Mucosa of descending colon (tissue), 3 donors: ENCODE results near the gene CLDN7. TPM values are rescaled to one million over a fixed set of nuclear protein-coding genes. Genes with fewer than 3 reads are reported as not detected.

ENCODE experiments used
- ATAC-seq: fragments of 200-7000 bp; cut with Tn5 transposase; one replicate; pipeline ENCODE4 v1.9.1; 2020; ENCODE audit warnings: mild to moderate bottlenecking, moderate library complexity
- DNase-seq, 3 donors: peaks; one replicate each; pipeline ENCODE4 v3.0.0-alpha.2; 2020
- H3K36me3 ChIP-seq: fragments of 200-600 bp; one replicate; pipeline ENCODE4 v1.8.0; 2021; ENCODE audit warnings: low read depth, mild to moderate bottlenecking
- H3K4me1 ChIP-seq: fragments of 200-600 bp; one replicate; pipeline ENCODE4 v1.8.0; 2021; ENCODE audit warnings: low read depth, mild to moderate bottlenecking
- H3K4me3 ChIP-seq: fragments of 200-600 bp; one replicate; pipeline ENCODE4 v1.8.0; 2021; ENCODE audit warnings: mild to moderate bottlenecking
- H3K9me3 ChIP-seq: fragments of 200-600 bp; one replicate; pipeline ENCODE4 v1.8.0; 2021; ENCODE audit warnings: mild to moderate bottlenecking
- CTCF ChIP-seq: fragments of 200-600 bp; IDR thresholded peaks from one replicate; pipeline ENCODE4 v1.8.0; 2022; ENCODE audit warnings: antibody characterized with exemption, mild to moderate bottlenecking
- intact Hi-C, 2 donors: fragments of 100-400 bp; cut with DNase I in 1 of 2; cut with micrococcal nuclease in 1 of 2; formaldehyde crosslinking; loops; one replicate each; pipeline versions ENCODE4 v1.11.0 to v1.11.1; 2022; cut with DNase I, micrococcal nuclease
- total RNA-seq, 3 donors: library from RNA; stranded (reverse); fragmentation: NEBNext Ultra II Directional in 2 of 3; extraction: Animal tissue kit (Norgen Biotek cat#: 25700) in 2 of 3; gene quantifications; one replicate each; pipeline versions ENCODE4 v1.2.1 to v1.2.4, GENCODE V29; 2021 to 2023
- donor health status: DM: no; HTN: no; CAD: no; lungs with moderate emphysema.
- donor health status: DM: no; HTN: no; CAD: no.
- donor health status: DM: no; HTN: yes; CAD: no.

CLDN7 gene
- total RNA-seq, 3 donors from 2014 or later: 586 to 1,244 (median 934) TPM

- no peaks in the 10 kb centered on the region for H3K9me3 ChIP-seq
- H3K4me3 ChIP-seq: no peak overlapping the region
- H3K4me1 ChIP-seq: peaks cover 49% of the 10 kb centered on the region
- no peaks in the 10 kb centered on the region for H3K36me3 ChIP-seq
- intact Hi-C loops: no loop called here
- ATAC-seq (no peak), DNase-seq (peak in 1 of 3 donors; percentile 35)
- no peak for TF ChIP-seq CTCF
Observed at GRCh38 chr17:7216242-7217112, 45.8 kb downstream of the CLDN7 start.

- Histone ChIP-seq H3K4me1 (peaks cover 42% of the 10 kb centered on the region), H3K9me3 (no peaks in the 10 kb centered on the region), H3K36me3 (no peaks in the 10 kb centered on the region), H3K4me3 (no peak overlapping the region)
- DNase-seq (peak in 1 of 3 donors; percentile 37), ATAC-seq (no peak)
- no peak for TF ChIP-seq CTCF
- intact Hi-C loops: no loop called here
Observed at GRCh38 chr17:7215652-7216180, 46.6 kb downstream of the CLDN7 start.

GRCh38 chr17:7215136-7215638 is 47.1 kb downstream of the CLDN7 start:
- intact Hi-C loops: no loop called here
- ATAC-seq: no peak
- H3K36me3 ChIP-seq: no peaks in the 10 kb centered on the region
- peaks cover 36% of the 10 kb centered on the region for H3K4me1 ChIP-seq
- no peak for DNase-seq
- no peaks in the 10 kb centered on the region for H3K9me3 ChIP-seq
- TF ChIP-seq CTCF: no peak
- no peak overlapping the region for H3K4me3 ChIP-seq

GRCh38 chr17:7214300-7215135 is 47.8 kb downstream of the CLDN7 start:
- TF ChIP-seq CTCF: peak; percentile 31
- DNase-seq (peak; percentile 99), ATAC-seq (peak; percentile 93)
- peaks cover 35% of the 10 kb centered on the region for H3K4me1 ChIP-seq
- peak overlapping the region; percentile 6 for H3K4me3 ChIP-seq
- H3K36me3 ChIP-seq: no peaks in the 10 kb centered on the region
- no peaks in the 10 kb centered on the region for H3K9me3 ChIP-seq
- intact Hi-C loops: no loop called here

- peak; percentile 11 for TF ChIP-seq CTCF
- intact Hi-C loops: no loop called here
- peak; percentile 24 for ATAC-seq
- Histone ChIP-seq H3K36me3 (no peaks in the 10 kb centered on the region), H3K9me3 (no peaks in the 10 kb centered on the region), H3K4me3 (no peak overlapping the region), H3K4me1 (peaks cover 29% of the 10 kb centered on the region)
- peak in 2 of 3 donors; percentile 45 to 81 for DNase-seq
Observed at GRCh38 chr17:7213895-7214299, 48.4 kb downstream of the CLDN7 start.
